Measurements from ENCODE around the gene PPM1L.
"Not testable (repeated sequence)": the region's sequence is repeated elsewhere in the genome, so short reads cannot be mapped to it uniquely, and the experiment has no call there.

The PPM1L gene

DNA sequence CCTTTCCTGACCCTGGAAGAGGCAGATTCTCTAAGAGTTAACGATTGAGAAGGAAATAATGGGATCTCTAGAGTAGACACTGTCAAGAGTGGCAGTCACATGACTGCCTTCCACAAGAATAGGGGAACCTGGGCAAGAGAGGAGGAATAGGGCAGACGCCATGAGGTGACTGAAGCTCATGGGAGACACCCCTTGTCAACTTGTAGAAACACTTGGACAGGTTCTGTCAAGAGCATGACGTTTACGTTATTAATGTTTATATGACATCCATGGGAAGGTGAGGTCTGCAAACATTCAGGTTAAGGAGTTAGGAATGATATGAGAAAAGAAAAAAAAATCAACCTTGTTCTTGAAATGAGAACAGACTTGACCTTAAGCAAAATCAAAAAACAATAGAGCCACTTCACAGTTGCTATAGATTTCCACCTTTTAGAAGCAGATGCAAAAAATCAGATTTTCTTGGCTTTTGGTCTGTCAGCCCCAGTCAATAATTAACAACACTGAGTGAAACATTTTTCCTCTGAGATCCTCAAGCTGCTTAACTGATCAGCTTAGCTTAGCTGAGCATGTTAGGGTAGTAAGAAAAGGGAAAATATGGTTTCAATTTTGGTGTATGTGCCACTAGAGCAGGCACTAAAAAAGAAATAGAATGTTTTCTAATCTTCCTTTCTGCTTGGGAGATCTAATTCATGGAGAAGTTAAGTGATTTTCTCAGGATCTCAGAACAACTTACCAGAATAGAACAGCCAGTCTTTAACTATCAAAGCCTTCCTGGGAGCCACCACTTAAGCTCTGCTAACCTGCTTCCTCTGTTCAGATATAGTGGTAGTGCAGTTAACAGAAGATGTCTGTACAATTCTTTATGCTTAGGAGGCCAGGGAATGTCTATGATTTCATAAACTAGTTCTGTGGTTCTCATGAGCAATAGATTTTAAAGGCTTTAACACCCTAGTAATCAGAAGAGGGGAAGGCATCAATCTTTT is 232.2 kb downstream of the PPM1L start:
- DNase-seq, result no peak

DNA sequence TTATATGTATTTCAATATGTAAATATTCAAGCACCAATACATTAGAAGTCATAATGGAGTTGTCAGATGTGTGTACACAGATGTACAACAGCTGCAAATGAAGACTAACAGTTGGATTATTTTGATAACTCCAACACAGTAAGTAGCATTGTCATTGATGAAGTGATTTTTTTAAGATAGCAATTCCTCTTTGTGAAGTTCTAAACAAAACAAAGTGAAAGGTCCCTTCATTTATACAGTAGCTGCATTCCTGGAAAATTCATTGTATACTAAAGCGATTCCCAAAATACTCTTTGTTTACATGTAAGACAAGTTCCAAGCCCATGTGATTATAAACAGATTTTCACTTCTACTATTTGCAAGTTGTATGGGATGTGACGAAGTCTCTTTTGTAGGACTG is 234.4 kb downstream of the PPM1L start:
- no peak for DNase-seq

DNA sequence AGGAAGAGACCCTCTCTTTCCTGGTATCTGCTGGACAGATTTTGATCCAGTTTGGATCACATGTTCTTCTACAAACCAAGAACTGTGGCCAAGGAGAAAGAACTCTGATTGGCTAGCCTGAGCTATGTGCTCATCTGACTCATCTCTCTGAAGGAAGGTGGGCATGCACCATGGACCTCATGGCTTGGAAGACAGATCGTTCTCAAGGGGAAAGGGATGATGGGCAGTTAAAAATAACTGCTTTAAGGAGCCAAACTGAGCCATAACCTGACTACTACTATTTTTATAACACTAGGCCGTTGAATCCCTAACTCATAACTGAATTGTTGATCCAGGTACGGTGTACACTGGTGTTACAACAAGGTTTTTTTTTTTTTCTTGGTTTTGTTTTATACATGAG is 236.7 kb downstream of the PPM1L start:
- DNase-seq, result no peak

DNA sequence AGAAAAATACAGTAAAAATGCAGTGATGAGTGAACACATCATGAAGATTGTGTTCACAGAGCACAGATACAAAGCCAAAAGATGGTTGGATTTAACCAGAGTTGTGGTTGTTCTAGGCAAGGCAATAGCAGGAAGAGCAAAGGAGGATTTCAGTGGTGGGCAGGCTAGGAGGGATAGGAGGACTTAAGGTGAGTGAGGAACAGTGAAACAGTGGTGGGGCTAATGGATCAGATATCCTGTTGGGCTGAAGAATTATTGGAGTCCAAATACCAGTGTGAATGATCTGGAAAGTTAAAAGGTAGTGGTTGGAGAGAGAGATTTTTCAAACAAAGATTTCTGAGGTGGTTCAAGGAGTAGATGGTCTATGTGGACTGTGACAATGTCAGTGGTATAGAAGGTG is 240.8 kb downstream of the PPM1L start:
- DNase-seq, result no peak

DNA sequence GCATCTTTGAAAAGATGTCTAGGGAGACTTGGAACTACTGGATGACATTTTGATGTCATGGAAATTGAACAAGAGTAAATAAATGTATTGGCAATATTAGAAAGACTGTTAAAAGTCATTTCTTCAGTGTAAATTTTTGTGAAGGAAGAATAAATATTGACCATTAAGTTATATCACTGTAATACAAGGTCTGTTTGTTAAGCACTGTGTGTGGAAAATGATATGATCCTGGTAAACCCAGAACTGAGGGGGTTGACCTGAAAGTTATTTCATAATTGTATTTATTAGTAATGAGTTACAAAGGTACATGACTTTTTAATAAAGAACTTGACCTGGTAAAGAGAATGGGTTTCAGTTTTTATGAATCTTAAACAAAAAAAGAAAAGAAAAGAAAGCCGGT is 242.6 kb downstream of the PPM1L start:
- no peak for DNase-seq

DNA sequence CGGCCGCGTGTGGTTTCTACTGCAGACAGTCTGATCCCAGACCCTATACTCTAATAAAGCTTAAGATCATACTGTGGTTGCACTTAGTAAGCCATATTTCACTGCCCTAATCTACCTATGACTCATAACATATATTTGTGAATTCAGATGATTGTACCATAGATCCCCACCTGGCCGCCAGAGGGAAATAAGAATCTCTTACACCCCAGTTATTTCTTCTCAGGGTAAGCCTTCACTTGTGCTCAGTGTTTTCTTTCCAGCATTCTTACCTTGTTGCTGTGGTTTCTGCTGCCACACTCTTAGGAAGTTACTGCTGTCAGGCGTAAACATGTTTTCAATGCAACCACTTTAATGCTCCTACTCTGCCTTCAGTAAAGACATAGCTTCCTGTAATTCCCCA is 243.2 kb downstream of the PPM1L start:
- no peak for DNase-seq

DNA sequence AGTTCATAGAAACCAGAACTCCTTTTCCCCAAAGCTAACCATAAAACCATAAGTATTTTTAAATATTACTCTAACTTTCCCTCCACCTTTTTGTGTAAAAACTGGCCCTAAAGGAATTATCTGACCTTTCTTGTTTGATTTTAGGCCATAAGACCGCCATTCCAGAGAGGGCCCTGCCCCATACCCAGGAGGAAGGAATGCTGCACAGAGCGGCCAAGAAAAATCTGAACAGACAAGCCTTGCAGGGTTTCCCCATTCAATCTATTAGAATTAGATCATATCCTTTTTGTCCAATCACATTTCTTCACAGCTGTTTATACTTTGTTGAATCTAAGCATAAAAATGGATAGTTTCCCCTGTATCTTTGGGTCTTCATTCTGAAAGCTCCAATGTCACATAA is 252.1 kb downstream of the PPM1L start:
- no peak for DNase-seq

DNA sequence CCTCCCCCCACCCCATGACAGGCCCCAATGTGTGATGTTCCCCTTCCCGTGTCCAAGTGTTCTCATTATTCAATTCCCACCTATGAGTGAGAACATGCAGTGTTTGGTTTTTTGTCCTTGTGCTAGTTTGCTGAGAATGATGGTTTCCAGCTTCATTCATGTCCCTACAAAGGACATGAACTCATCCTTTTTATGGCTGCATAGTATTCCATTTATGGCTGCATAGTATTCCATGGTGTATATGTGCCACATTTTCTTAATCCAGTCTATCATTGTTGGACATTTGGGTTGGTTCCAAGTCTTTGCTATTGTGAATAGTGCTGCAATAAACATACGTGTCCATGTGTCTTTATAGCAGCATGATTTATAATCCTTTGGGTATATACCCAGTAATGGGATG is 254.1 kb downstream of the PPM1L start:
- not testable (repeated sequence) for DNase-seq

DNA sequence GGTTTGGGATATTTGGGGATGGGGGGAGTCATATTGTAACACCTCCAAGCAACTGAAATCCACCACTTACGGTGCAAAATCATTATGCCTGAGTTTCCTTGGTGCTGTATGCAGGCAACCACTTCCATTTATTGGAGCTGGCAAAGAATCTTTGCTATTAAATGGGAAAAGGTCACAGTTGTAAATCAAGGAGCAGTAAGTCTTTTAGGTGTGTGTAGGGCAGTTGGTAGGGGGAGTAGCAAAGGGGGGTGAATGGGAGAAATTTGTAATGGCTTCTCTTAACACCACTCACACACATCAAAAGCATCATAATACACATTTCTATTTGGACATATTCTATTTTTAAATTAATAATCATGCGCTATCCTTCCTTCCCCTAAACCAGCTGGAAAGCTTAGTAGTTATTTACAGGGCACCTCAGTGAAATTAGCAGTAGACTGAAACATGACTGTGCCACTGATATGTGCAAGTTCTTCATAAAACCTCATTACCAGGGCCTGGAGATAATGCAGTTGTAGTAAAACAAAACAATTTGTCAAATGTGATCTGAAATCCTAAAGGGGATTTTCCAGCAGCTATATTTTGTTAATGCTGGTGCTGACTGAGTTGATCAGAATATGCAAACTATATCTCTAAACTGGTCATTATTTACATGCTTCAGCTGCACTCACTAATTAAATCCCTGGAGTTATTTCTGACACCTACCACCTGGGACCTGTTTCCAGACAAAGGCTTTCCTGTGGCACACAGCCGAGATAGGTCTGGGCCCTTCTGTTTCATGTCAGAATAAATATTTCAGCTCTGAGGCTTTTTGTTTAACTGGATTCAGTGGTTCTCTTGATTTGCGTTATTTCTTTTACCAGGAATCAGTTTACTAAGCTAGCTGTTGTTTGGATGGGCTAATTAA is 259.1 kb downstream of the PPM1L start:
- DNase-seq, result no peak

DNA sequence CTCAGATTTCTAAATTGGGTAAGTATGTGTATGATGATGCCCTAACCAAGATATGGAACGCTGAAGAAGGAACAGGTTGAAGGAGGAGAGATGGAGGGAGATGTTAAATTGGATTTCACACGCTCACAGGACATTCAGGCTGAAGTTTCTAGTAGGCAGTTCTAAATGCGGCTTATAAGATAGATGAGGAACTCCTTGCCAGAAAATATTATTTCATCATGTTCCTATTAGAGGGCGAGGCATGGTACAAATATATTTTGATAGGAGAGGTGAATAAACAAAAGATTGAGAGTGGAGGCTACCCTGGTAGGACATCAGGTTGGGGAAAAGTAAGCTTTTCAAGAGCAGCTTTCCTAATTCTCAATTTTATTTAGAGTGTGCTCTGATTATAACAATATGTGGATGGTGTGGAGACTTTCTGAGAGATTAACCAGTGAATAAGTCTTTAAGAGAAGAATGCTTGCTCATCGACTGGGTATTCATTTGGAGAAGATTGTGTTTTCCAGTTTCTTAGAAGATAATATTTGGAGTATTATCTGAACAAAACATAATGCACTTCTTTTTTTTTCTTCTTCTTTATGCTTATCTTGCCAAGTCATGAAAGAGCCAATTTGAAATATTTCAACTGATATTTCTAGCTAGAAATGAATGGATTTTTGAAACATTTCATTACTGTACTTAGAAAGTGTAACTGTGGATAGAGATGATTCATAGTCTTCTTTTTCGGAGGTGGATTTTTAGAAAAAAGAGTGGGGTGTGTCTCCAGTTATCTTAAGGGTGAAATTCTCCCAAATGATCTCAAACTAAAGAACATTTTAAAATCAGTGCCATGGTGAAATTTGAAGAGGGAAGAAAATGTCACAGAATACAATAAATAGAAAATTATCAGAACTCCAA is 260.6 kb downstream of the PPM1L start:
- no peak for DNase-seq

DNA sequence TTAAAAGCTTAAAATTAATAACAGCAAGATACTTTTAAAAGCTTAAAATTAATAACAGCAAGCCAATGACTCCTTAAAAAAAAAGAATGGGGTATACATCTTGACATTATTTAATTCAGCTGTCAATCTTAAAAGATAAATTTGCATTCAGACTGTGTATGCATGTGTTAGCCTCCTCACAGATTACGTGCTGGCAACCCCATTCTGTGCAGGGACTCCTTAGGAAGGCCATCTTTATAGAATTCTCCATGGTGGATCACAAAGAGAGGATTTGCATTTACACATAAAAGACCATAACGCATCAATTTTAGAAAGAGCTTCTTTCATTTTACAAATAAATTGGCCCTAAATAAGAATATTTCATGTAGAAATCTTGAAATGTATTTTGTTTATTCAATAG is 261.9 kb downstream of the PPM1L start:
- no peak for DNase-seq

DNA sequence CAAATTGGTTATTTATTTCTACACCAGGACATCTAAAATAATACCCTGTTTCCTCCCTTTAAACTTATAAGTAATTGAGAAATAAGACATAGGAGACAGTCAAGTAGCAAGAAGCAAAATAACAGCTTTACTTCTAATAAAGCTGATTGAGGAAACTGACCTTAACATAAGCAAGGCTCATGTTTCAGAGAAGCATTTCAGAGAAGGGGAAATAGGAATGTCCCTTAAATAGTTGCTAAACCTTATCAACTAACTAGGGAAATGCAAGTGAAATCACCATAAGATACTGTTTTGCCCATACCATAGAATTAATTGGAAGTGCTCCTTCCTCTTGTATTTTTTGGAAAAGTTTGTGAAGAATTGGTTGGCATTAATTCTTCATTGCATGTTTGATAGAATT is 264.2 kb downstream of the PPM1L start:
- DNase-seq, result peak in 2 of 4 experiments; percentile 64 to 74

DNA sequence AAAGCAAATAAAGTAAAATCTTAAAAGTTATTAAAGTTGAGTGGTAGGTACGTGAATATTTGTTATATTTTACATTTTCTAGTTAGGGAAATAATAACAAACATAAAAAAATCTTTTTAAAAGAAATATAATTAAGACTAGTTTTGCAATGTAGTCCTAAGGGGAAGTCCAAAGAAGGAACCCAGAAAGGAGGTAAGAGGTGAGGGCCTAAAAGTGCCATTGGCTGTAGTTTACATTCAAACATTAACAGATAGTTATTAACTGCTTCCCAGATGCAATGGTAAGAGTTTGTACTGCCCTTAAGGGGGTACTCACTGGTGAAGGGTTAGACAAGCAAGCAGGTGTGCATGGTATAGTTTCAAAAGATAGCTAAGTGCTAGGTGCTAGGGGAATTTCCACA is 269.9 kb downstream of the PPM1L start:
- peak in 3 of 4 experiments; percentile 16 to 54 (median 34) for DNase-seq

DNA sequence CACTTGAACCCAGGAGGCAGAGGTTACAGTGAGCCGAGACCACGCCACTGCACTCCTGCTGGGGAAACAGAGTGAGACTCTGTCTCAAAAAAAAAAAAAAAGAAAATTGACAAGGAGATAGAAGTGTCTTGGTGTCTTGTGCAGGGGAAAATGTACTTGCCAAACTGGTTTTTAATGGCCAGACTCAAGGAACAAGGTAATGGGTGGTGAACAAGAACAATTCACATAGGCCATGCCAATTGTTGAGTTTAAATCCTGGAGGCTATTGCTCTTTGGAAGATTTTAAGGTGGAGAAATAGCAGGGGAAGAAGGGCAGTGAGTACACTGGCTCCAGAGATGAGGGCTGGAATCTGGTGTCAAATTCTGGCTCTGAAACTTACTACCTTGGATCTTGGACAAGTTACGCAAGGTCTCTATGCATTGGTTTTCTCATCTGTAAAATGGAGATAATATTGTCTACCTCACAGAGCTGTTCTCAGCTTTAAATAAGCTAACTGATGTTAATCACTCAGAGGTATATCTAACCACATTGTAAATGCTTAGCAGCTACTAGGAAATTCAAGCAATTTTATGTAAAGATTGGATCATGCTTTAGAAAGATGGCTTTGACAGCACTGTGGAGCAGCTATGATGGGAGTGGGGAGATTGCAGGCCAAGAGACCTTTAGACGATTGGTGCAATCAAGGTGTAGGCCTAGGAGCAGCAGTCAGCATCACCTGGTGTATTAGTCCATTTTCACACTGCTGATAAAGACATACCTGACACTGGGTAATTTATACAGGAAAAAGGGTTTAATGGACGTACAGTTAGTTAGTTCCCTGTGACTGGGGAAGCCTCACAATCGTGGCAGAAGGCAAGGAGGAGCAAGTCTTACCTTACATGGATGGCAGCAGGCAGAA is 270.8 kb downstream of the PPM1L start:
- no peak for DNase-seq

DNA sequence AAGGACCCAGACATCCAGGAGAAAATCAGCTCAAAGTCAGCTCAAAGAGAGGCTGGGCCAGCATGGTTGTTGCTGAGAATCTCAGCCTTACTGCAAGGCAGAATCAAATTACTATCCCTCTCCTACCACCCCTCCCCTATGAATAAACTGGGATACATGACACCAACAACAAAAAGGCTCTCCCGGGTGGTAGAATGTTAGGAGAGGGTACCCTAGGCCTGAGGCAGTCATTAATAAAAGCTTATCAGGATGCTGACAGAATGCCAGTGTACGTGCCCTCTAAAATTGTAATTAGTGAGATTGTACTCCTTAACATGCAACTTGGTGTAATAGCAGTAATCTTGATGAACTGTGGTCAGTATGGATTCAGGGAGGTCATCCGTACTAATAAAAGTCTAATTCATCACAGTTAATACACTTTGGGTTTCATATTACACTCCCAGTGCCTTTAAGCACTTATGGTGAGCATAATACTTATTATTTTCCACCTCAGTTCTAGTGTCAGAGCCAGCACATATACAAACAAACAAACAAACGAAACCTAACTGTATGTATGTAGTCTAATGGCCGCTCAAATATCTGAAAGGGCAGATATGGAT is 272.6 kb downstream of the PPM1L start:
- DNase-seq, result no peak

DNA sequence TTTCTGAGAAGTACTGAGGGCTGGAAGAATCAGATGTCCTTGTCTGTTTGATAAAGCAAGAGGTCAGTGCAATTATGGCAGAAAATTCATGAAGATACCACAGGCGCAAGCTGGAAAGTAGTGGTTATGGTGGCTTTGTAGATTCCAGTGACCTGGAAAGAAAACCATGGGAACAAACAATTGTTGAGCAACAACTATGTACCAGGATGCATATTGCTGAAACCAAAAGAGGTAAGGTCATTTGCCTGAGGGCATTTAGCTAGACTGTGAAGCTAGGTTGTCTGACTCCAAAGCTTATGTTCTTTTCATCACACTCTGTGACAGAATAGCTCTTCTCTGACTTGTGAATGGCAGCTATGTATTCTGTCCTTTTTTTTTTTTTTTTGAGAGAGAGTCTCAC is 275.1 kb downstream of the PPM1L start:
- DNase-seq, result no peak

DNA sequence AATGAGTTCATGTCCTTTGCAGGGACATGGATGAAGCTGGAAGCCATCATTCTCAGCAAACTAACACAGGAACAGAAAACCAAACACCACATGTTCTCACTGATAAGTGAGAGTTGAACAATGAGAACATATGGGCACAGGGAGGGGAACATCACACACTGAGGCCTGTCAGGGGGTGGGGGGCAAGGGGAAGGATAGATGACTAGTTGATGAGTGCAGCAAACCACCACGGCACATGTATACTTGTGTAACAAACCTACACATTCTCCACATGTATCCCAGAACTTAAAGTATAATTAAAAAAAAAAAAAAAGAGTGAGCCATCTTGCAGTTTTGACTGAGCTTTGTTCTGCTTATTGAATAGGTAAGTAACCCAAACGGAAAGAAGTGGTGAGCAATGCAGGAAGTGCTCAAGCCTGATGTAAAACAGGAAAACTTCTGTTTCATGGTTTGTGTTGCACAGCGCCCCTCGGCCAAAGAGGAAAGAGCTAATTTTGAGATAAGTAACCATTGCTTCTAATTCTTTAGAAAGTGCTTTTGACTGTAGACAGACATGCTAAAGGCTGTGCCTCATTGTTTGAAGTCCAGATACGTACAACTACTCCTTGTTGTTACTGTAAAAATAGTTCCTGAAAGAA is 279.0 kb downstream of the PPM1L start:
- peak; percentile 56 to 75 (median 71) for DNase-seq

DNA sequence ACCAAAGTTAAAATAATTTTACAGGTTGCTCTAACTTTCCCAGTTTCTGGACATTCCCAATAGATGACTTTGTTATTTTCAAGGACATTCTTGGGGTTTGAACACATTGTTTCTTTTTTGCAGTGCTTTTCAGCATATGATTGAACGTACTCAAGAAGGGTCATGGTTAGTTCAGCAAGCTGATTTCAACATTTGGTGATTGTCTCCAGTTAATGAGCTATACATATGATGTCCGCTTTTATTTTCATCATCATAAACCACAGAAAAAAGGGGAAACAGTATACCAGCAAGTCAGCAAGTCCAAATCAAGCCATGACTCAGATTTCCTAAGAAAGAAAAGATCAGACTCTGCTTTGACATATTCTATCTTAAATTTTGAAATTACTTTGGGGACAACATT is 279.7 kb downstream of the PPM1L start:
- peak; percentile 61 to 95 (median 77) for DNase-seq

DNA sequence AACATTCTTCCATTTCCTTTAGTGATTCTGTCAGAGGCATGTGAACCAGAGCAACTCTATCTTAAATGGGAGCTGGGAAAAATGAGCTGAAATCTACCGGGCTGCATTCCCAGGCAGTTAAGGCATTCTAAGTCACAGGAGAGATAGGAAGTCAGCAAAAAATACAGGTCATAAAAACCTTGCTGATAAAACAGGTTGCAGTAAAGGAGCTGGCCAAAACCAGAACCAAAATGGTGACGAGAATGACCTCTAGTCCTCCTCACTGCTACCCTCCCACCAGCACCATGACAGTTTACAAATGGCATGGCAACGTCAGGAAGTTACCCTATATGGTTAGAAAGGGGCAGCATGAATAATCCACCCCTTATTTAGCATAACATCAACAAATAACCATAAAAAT is 282.7 kb downstream of the PPM1L start:
- DNase-seq, result no peak

DNA sequence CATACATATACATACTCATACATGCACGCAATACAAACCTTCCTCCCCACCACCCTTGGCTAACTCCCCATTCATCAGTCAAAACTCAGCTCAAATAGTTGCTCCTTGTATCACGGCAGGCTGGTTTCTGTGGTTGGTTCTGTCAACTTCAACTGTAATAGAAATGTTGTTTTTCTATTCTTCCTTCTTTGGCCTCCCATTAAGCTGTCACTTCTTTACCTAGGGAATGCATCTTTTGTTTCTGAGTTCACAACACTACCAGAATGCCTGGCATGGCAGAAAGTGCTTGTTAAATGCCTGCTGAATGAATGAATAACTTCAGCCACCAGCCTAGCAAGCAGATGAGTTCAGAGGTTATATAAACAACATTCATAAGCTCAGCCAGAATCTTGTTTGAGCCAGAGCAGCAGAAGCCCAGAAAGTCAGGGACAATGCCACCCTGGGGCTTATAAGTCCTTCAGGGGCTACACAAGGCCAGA is 286.0 kb downstream of the PPM1L start:
- DNase-seq, result no peak
